Measurements from ENCODE around the gene SIX5. TPM values are rescaled to one million over a fixed set of nuclear protein-coding genes. Genes with fewer than 3 reads are reported as not detected.

Gene SIX5
- total and polyA plus RNA-seq, 2 donors from 2014 or later, result 15.2 to 19.4 TPM

DNA sequence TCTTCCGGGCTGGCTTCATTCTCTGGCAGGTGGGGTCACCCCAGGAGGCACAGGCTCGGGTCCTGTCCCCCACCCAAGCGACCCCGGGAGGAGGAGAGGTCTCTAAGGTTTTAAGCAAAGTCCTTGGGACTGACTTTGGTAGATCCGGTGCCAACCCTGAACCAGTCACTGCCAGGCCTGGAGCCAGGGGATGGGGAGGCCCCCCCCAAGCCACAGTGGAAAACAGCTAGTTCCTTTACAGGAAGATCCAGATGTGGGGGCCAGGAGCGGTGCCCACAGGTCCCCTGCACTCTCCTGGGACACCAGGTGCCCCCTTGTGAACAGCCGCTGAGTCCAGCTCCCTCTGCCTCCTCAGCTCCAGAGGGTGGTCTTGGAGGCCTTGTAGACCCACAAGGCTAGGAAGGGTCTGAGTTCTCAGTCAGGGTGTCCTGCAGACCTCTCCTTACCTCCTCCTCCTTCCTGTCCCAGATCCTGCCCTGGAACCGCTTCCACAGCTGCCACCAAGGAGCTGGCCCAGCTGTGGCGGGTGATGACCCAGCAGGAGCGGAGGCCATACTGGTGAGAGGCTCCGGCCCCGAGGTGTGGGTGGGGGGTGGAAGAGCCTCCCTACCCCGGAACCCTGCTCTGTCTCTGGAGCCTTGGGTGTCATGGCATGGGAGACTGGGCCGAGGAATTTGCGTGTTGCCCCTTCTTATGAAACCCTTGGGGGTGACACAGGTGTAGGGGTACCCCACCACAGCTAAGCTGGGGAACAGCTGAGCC is 6.0 kb downstream of the SIX5 start:
- Histone ChIP-seq H3K4me1 (ENCODE audit: control insufficient read depth in 2 of 3, insufficient read depth in 2 of 3, low read depth in 1 of 3, low read length in 3 of 3) (peaks cover 0 to 18% (median 0%) of the 10 kb centered on the region in 3 donors), H3K4me3 (ENCODE audit: low read length in 3 of 3) (no peak overlapping the region), H3K36me3 (ENCODE audit: control insufficient read depth in 2 of 3, insufficient read depth in 3 of 3, low read length in 3 of 3) (no peaks in the 10 kb centered on the region), H3K9me3 (ENCODE audit: control insufficient read depth in 2 of 3, insufficient read depth in 1 of 3, low read length in 3 of 3) (no peaks in the 10 kb centered on the region), H3K27me3 (ENCODE audit: control insufficient read depth, insufficient read depth, low read length) (no peaks in the 10 kb centered on the region), H3K27ac (ENCODE audit: low read depth in 2 of 2, low read length in 2 of 2) (no peak overlapping the region), H3K9ac (ENCODE audit: low read length in 3 of 3) (peak overlapping the region in 1 of 3 donors; percentile 58)
- peak in 1 of 5 donors; percentile 64 for DNase-seq
- intact Hi-C loops (cut with DNase I), result no loop called here
- FAIRE-seq, result no peak
- TF ChIP-seq CTCF (IDR thresholded peaks at IDR 0.05; ENCODE audit: borderline replicate concordance, extremely low read depth, insufficient read depth), result no peak

DNA sequence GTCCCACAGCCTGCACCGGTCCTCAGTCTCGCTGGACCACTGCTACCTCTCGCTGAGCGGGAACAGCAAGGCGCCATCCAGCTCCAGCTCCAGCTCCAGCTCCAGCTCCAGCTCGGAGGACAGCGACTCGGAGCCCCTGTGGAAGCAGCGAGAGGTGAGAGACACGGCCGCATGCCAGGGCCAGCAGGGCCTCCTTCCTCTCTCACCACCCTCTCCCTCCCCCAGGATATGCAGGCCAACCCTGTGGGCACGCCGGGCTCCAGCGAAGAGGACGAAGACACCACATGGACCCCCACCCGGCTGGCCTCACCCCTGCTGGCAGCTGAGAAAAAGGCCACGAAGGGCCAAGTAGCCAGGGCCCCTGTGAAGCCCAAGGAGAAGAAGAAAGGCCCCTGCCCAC is 7.3 kb downstream of the SIX5 start:
- FAIRE-seq (no peak), DNase-seq (no peak)
- H3K27me3 ChIP-seq (ENCODE audit: control insufficient read depth, insufficient read depth, low read length), result no peaks in the 10 kb centered on the region
- H3K9ac ChIP-seq (ENCODE audit: low read length in 3 of 3), result no peak overlapping the region
- intact Hi-C loops (cut with DNase I), result no loop called here
- no peaks in the 10 kb centered on the region for H3K9me3 ChIP-seq (ENCODE audit: control insufficient read depth in 2 of 3, insufficient read depth in 1 of 3, low read length in 3 of 3)
- H3K4me3 ChIP-seq (ENCODE audit: low read length in 3 of 3), result no peak overlapping the region
- H3K36me3 ChIP-seq (ENCODE audit: control insufficient read depth in 2 of 3, insufficient read depth in 3 of 3, low read length in 3 of 3), result no peaks in the 10 kb centered on the region
- no peak overlapping the region for H3K27ac ChIP-seq (ENCODE audit: low read depth in 2 of 2, low read length in 2 of 2)
- H3K4me1 ChIP-seq (ENCODE audit: control insufficient read depth in 2 of 3, insufficient read depth in 2 of 3, low read depth in 1 of 3, low read length in 3 of 3), result peaks cover 0 to 15% (median 0%) of the 10 kb centered on the region in 3 donors
- no peak for TF ChIP-seq CTCF (IDR thresholded peaks at IDR 0.05; ENCODE audit: borderline replicate concordance, extremely low read depth, insufficient read depth)

- Histone ChIP-seq H3K27ac (ENCODE audit: low read depth in 2 of 2, low read length in 2 of 2) (no peak overlapping the region), H3K27me3 (ENCODE audit: control insufficient read depth, insufficient read depth, low read length) (no peaks in the 10 kb centered on the region), H3K36me3 (ENCODE audit: control insufficient read depth in 2 of 3, insufficient read depth in 3 of 3, low read length in 3 of 3) (no peaks in the 10 kb centered on the region), H3K9me3 (ENCODE audit: control insufficient read depth in 2 of 3, insufficient read depth in 1 of 3, low read length in 3 of 3) (no peaks in the 10 kb centered on the region), H3K4me3 (ENCODE audit: low read length in 3 of 3) (no peak overlapping the region), H3K9ac (ENCODE audit: low read length in 3 of 3) (no peak overlapping the region), H3K4me1 (ENCODE audit: control insufficient read depth in 2 of 3, insufficient read depth in 2 of 3, low read depth in 1 of 3, low read length in 3 of 3) (peaks cover 0 to 4% (median 0%) of the 10 kb centered on the region in 3 donors)
- no peak for FAIRE-seq
- intact Hi-C loops (cut with DNase I), result no loop called here
- TF ChIP-seq CTCF (IDR thresholded peaks at IDR 0.05; ENCODE audit: borderline replicate concordance, extremely low read depth, insufficient read depth), result no peak
- no peak for DNase-seq
Measured at GRCh38 chr19:45758921-45759320, 10.1 kb downstream of the SIX5 start.
